HepG2 (cell line): ENCODE data around the gene COL9A3. TPM values are rescaled to one million over a fixed set of nuclear protein-coding genes. Genes with fewer than 3 reads are reported as not detected.
A peak's percentile ranks its signal among the peaks of the same experiment; 100 is the strongest.

Experiments
- AGO1 ChIP-seq: fragments of 200-400 bp; formaldehyde crosslinking; IDR thresholded peaks from 2 replicates; pipeline ENCODE4 v1.6.1; 2017; ENCODE audit warnings: mild to moderate bottlenecking, low read depth, low read length, moderate library complexity; ENCODE audit not compliant: poor library complexity, severe bottlenecking
- AGO2 ChIP-seq: fragments of 200-400 bp; formaldehyde crosslinking; optimal IDR thresholded peaks from 2 replicates; pipeline ENCODE3; 2017; ENCODE audit warnings: mild to moderate bottlenecking, low read depth, low read length, moderate library complexity
- AHDC1 ChIP-seq: sonication (generic); formaldehyde crosslinking; IDR thresholded peaks from 2 replicates; pipeline ENCODE4 v1.5.1; 2020; ENCODE audit warnings: mild to moderate bottlenecking, missing genetic modification reagents, borderline replicate concordance
- ARHGAP35 ChIP-seq: sonication (generic); formaldehyde crosslinking; IDR thresholded peaks from 2 replicates; pipeline ENCODE4 v1.9.0; 2022; ENCODE audit warnings: mild to moderate bottlenecking, inconsistent platforms, moderate library complexity, missing genetic modification reagents, borderline replicate concordance
- EED ChIP-seq: sonication (generic); formaldehyde crosslinking; IDR thresholded peaks from 2 replicates; pipeline ENCODE4 v1.5.0; 2020; ENCODE audit warnings: mild to moderate bottlenecking, missing genetic modification reagents
- ELF1 ChIP-seq: sonication (generic); formaldehyde crosslinking; IDR thresholded peaks from 2 replicates; pipeline ENCODE4 v1.4.0; 2020; ENCODE audit warnings: missing genetic modification reagents
- IRF1 ChIP-seq: sonication (generic); formaldehyde crosslinking; IDR thresholded peaks from 2 replicates; pipeline ENCODE4 v1.4.0; 2020; ENCODE audit warnings: low read depth, mild to moderate bottlenecking, missing genetic modification reagents
- NCOR1 ChIP-seq: fragments of 200-600 bp; sonication (generic); IDR thresholded peaks from 2 replicates; pipeline ENCODE4 v1.7.0; 2017; ENCODE audit warnings: antibody characterized with exemption, low read length, borderline replicate concordance
- PATZ1 ChIP-seq: sonication (generic); formaldehyde crosslinking; IDR thresholded peaks from 2 replicates; pipeline ENCODE4 v1.4.0; 2020; ENCODE audit warnings: missing genetic modification reagents
- RBAK ChIP-seq: sonication (generic); formaldehyde crosslinking; IDR thresholded peaks from 2 replicates; pipeline ENCODE4 v1.5.1; 2020; ENCODE audit warnings: mild to moderate bottlenecking, missing genetic modification reagents
- SMAD1 ChIP-seq: sonication (generic); formaldehyde crosslinking; IDR thresholded peaks from 2 replicates; pipeline ENCODE4 v1.4.0; 2020; ENCODE audit warnings: missing genetic modification reagents, low read depth, mild to moderate bottlenecking, borderline replicate concordance
- TBP ChIP-seq: sonication (generic); formaldehyde crosslinking; IDR thresholded peaks from 2 replicates; pipeline ENCODE4 v1.5.0; 2020; ENCODE audit warnings: missing genetic modification reagents
- ZNF17 ChIP-seq: sonication (generic); formaldehyde crosslinking; IDR thresholded peaks from 2 replicates; pipeline ENCODE4 v1.5.0; 2020; ENCODE audit warnings: mild to moderate bottlenecking, missing genetic modification reagents
- ZNF468 ChIP-seq: sonication (generic); formaldehyde crosslinking; IDR thresholded peaks from 2 replicates; pipeline ENCODE4 v1.8.0; 2022; ENCODE audit warnings: mild to moderate bottlenecking, moderate library complexity, missing genetic modification reagents
- ZNF512 ChIP-seq: sonication (generic); formaldehyde crosslinking; IDR thresholded peaks from 2 replicates; pipeline ENCODE4 v1.4.0; 2020; ENCODE audit warnings: mild to moderate bottlenecking, missing genetic modification reagents
- ZNF605 ChIP-seq: sonication (generic); formaldehyde crosslinking; IDR thresholded peaks from 2 replicates; pipeline ENCODE4 v1.8.0; 2022; ENCODE audit warnings: mild to moderate bottlenecking, missing genetic modification reagents
- ZNF761 ChIP-seq: sonication (generic); formaldehyde crosslinking; conservative IDR thresholded peaks from 2 replicates; pipeline ENCODE4 v1.4.0; 2020; ENCODE audit warnings: mild to moderate bottlenecking, missing genetic modification reagents
- polyA plus RNA-seq, 8 experiments: library from polyadenylated mRNA; depleted of rRNA in 3 of 8; stranded (reverse) in 7 of 8; unstranded in 1 of 8; fragments of >200 nt; fragmentation: Illumina TruSeq in 4 of 8; extraction: Trizol in 4 of 8; gene quantifications; 2 replicates each; pipeline versions ENCODE4 v1.2.1 to v1.2.3, GENCODE V29; 2011 to 2016; ENCODE audit warnings: low read depth in 4 of 8, missing spikeins in 1 of 8, mixed read lengths in 1 of 8; ENCODE audit not compliant: insufficient read depth in 1 of 8
- total RNA-seq, 5 experiments: library from RNA; depleted of rRNA; stranded (reverse); fragments of >200 nt; fragmentation: Illumina TruSeq; extraction: Trizol; gene quantifications; 2 replicates each; pipeline ENCODE4 v1.2.3, GENCODE V29; 2016; ENCODE audit warnings: low read depth in 1 of 5

COL9A3 gene
- total and polyA plus RNA-seq, 2 of the 13 experiments (the other 11 are each of a cell fraction or from before 2014, with no cell fraction given) = 155 to 204 TPM

GRCh38 chr20:62794007-62794724, 22.7 kb upstream of the COL9A3 start (continued):
- TF ChIP-seq RBAK (CRISPR knock-in tag) (no peak; the same call in 1 of the 2 replicates), AGO2 (no peak), PATZ1 (CRISPR knock-in tag) (peak; percentile 85), EED (CRISPR knock-in tag) (no peak; the same call in 1 of the 2 replicates), ELF1 (CRISPR knock-in tag) (peak; percentile 96), ZNF468 (CRISPR knock-in tag) (no peak), ZNF605 (no peak), IRF1 (CRISPR knock-in tag) (0 out of 2 replicates have a peak, but pooled peaks have one; percentile 61), ARHGAP35 (peak; percentile 13), NCOR1 (no peak), ZNF17 (CRISPR knock-in tag) (no peak), TBP (no peak), SMAD1 (no peak), AHDC1 (CRISPR knock-in tag) (no peak), ZNF512 (CRISPR knock-in tag) (no peak), ZNF761 (CRISPR knock-in tag) (peak; percentile 86), AGO1 (no peak)
